B cell (primary cell): Measurements from ENCODE around the gene ACOT4. TPM values are rescaled to one million over a fixed set of nuclear protein-coding genes. Genes with fewer than 3 reads are reported as not detected.

Source experiments
- ATAC-seq: fragments of 200-7000 bp; cut with Tn5 transposase; one replicate; pipeline ENCODE4 v1.10.0; 2021; ENCODE audit warnings: low read depth, mild to moderate bottlenecking, moderate number of reproducible peaks, moderate library complexity
- CTCF ChIA-PET: fragments of 350-600 bp; sonication (Branson Sonifier 250); formaldehyde crosslinking; loops from one replicate; lab custom pipeline; 2021; ENCODE audit warnings: antibody characterized with exemption, inconsistent platforms; lab: Charles Lee
- POLR2A ChIA-PET: fragments of 350-600 bp; sonication (Branson Sonifier 250); formaldehyde crosslinking; loops from one replicate; lab custom pipeline; 2021; ENCODE audit warnings: antibody characterized with exemption; lab: Charles Lee
- DNase-seq: peaks from one replicate; pipeline ENCODE4 v3.0.0; 2013
- H2AFZ ChIP-seq: 2 replicates; pipeline ENCODE4 v1.6.1; 2012; ENCODE audit warnings: mild to moderate bottlenecking, low read depth, low read length; ENCODE audit not compliant: insufficient read depth, poor library complexity, severe bottlenecking
- H3K27ac ChIP-seq, 2 donors: 1 replicate in 1 of 2; 2 replicates in 1 of 2; pipeline ENCODE4 v1.5.1; 2012 to 2013; ENCODE audit warnings: low read length in 2 of 2, mild to moderate bottlenecking in 2 of 2, moderate library complexity in 1 of 2
- H3K27me3 ChIP-seq, 4 experiments: fragments of 200-600 bp in 1 of 4; sonication (generic) in 1 of 4; replicated peaks in 1 of 4; 1 replicate in 2 of 4; 2 replicates in 2 of 4; pipeline versions ENCODE4 v1.6.1 to v1.7.0; 2013 to 2016; ENCODE audit warnings: low read length in 3 of 4, mild to moderate bottlenecking in 2 of 4, mixed read lengths in 1 of 4, moderate library complexity in 1 of 4; ENCODE audit not compliant: insufficient read depth in 4 of 4, control insufficient read depth in 3 of 4; ENCODE audit errors: control extremely low read depth in 1 of 4
- H3K36me3 ChIP-seq, 2 experiments: replicated peaks in 1 of 2; 1 replicate in 1 of 2; 2 replicates in 1 of 2; pipeline versions ENCODE4 v1.6.1 to v1.7.1; 2013; ENCODE audit warnings: low read length in 1 of 2; ENCODE audit not compliant: insufficient read depth in 2 of 2, control insufficient read depth in 1 of 2; ENCODE audit errors: control extremely low read depth in 1 of 2, extremely low read depth in 1 of 2
- H3K4me1 ChIP-seq, 2 donors: fragments of 200-600 bp in 1 of 2; sonication (generic) in 1 of 2; 1 replicate in 1 of 2; 2 replicates in 1 of 2; pipeline versions ENCODE4 v1.5.1 to v1.6.1; 2013 to 2017; ENCODE audit warnings: low read length in 2 of 2; ENCODE audit not compliant: control insufficient read depth in 2 of 2, insufficient read depth in 2 of 2
- H3K4me2 ChIP-seq: replicated peaks from 2 replicates; pipeline ENCODE3; 2012; ENCODE audit warnings: mild to moderate bottlenecking, low read depth, low read length; ENCODE audit not compliant: poor library complexity, severe bottlenecking
- H3K4me3 ChIP-seq, 5 experiments: fragments of 200-600 bp in 1 of 5; sonication (generic) in 1 of 5; 1 replicate in 3 of 5; 2 replicates in 2 of 5; pipeline versions ENCODE4 v1.5.1 to v1.7.0; 2011 to 2016; ENCODE audit warnings: low read length in 4 of 5, mild to moderate bottlenecking in 4 of 5, low read depth in 2 of 5, control low read depth in 1 of 5, moderate library complexity in 1 of 5; ENCODE audit not compliant: insufficient read depth in 1 of 5; ENCODE audit errors: control extremely low read depth in 1 of 5, extremely low read depth in 1 of 5
- H3K79me2 ChIP-seq: fragments of 200-600 bp; sonication (generic); one replicate; pipeline ENCODE4 v1.6.0; 2016; ENCODE audit warnings: low read length; ENCODE audit not compliant: control insufficient read depth, insufficient read depth
- H3K9ac ChIP-seq: fragments of 200-600 bp; sonication (generic); 2 replicates; pipeline ENCODE4 v1.6.1; 2017; ENCODE audit warnings: mild to moderate bottlenecking, low read length, moderate library complexity
- H3K9me3 ChIP-seq, 3 donors: one replicate each; pipeline versions ENCODE4 v1.6.1 to v1.7.1; 2013; ENCODE audit warnings: low read length in 2 of 3; ENCODE audit not compliant: control insufficient read depth in 2 of 3, insufficient read depth in 1 of 3; ENCODE audit errors: control extremely low read depth in 1 of 3
- H4K20me1 ChIP-seq: 2 replicates; pipeline ENCODE4 v1.6.0; 2012; ENCODE audit warnings: mild to moderate bottlenecking, low read length; ENCODE audit not compliant: insufficient read depth, control insufficient read depth, poor library complexity, severe bottlenecking
- H3K27ac Mint-ChIP-seq: one replicate; pipeline ENCODE4 v1.8.0; 2021; ENCODE audit warnings: mixed read lengths
- H3K27me3 Mint-ChIP-seq: one replicate; pipeline ENCODE4 v1.8.0; 2021; ENCODE audit warnings: mixed read lengths
- H3K4me1 Mint-ChIP-seq: one replicate; pipeline ENCODE4 v1.8.0; 2021; ENCODE audit warnings: mixed read lengths
- H3K4me3 Mint-ChIP-seq: one replicate; pipeline ENCODE4 v1.8.0; 2021; ENCODE audit warnings: mixed read lengths
- H3K9me3 Mint-ChIP-seq: one replicate; pipeline ENCODE4 v1.8.0; 2022; ENCODE audit warnings: mixed read lengths; ENCODE audit not compliant: insufficient read depth
- CTCF ChIP-seq: fragments of 200-600 bp; IDR thresholded peaks from one replicate; pipeline ENCODE4 v1.8.0; 2022; ENCODE audit warnings: antibody characterized with exemption, mild to moderate bottlenecking
- EZH2 ChIP-seq: IDR thresholded peaks from 2 replicates; pipeline ENCODE4 v1.6.1; 2012; ENCODE audit warnings: borderline replicate concordance, low read depth, mild to moderate bottlenecking, moderate library complexity, low read length; ENCODE audit not compliant: insufficient read depth, poor library complexity, severe bottlenecking
- WGBS: methylation state at CpG from one replicate; pipeline ENCODE4 v1.1.5; 2013; ENCODE audit warnings: missing lambda C conversion rate; ENCODE audit not compliant: insufficient coverage; 5-methylcytosine and 5-hydroxymethylcytosine counted together
- intact Hi-C: fragments of 100-400 bp; cut with micrococcal nuclease; formaldehyde crosslinking; loops from one replicate; pipeline ENCODE4 v1.10.0; 2022
- polyA plus RNA-seq: library from polyadenylated mRNA; depleted of rRNA; stranded (reverse); fragments of >200 nt; gene quantifications from 2 replicates; pipeline ENCODE4 v1.2.3, GENCODE V29; 2012
- total RNA-seq, 2 donors: library from RNA; stranded (reverse); fragments of 120-200 nt in 1 of 2; gene quantifications; 1 replicate in 1 of 2; 2 replicates in 1 of 2; pipeline versions ENCODE4 v1.2.3 to v1.2.4, GENCODE V29; 2013 to 2022

ACOT4 gene
- total and polyA plus RNA-seq, 2 donors (not counting 1 experiment from before 2014, with no cell fraction given): 0.19 to 0.42 TPM

- ATAC-seq (no peak), DNase-seq (no peak)
- Histone ChIP-seq H3K4me3 (no peak overlapping the region), H3K79me2 (no peaks in the 10 kb centered on the region), H3K27me3 (peaks cover 0 to 2% (median 0%) of the 10 kb centered on the region in 4 experiments), H3K9ac (no peak overlapping the region), H4K20me1 (no peaks in the 10 kb centered on the region), H3K4me1 (no peaks in the 10 kb centered on the region), H3K36me3 (no peaks in the 10 kb centered on the region), H2AFZ (no peak overlapping the region), H3K9me3 (peaks cover 0 to 3% (median 0%) of the 10 kb centered on the region in 3 donors), H3K4me2 (no peak overlapping the region), H3K27ac (no peak overlapping the region)
- H3K27me3 Mint-ChIP-seq: peaks cover 19% of the 10 kb centered on the region
- WGBS: 100% methylated on average over 1 of the region's 3 CpGs
- intact Hi-C loops: no loop called here
- no peak overlapping the region for H3K27ac Mint-ChIP-seq
- H3K9me3 Mint-ChIP-seq: no peaks in the 10 kb centered on the region
- ChIA-PET POLR2A (no interaction called here), CTCF (no interaction called here)
- no peak for TF ChIP-seq CTCF
- no peak for TF ChIP-seq EZH2
- no peaks in the 10 kb centered on the region for H3K4me1 Mint-ChIP-seq
- H3K4me3 Mint-ChIP-seq: no peak overlapping the region
These were observed 11.3 kb downstream of the ACOT4 start for GRCh38 chr14:73602994-73603393.

GRCh38 chr14:73606271-73606670 lies 14.6 kb downstream of the ACOT4 start:
- no CpG with 5 or more reads among the region's 3 CpGs for WGBS
- ATAC-seq: no peak

More at GRCh38 chr14:73606271-73606670, 14.6 kb downstream of the ACOT4 start:
- Histone ChIP-seq H2AFZ (no peak overlapping the region), H3K9me3 (peaks cover 0 to 8% (median 0%) of the 10 kb centered on the region in 3 donors), H3K4me2 (no peak overlapping the region), H3K27me3 (peaks cover 0 to 2% (median 0%) of the 10 kb centered on the region in 4 experiments), H3K27ac (no peak overlapping the region), H3K79me2 (no peaks in the 10 kb centered on the region), H3K4me1 (no peaks in the 10 kb centered on the region), H3K9ac (no peak overlapping the region), H3K36me3 (no peaks in the 10 kb centered on the region), H3K4me3 (no peak overlapping the region), H4K20me1 (no peaks in the 10 kb centered on the region)
- TF ChIP-seq CTCF (no peak), EZH2 (no peak)
- no peaks in the 10 kb centered on the region for H3K9me3 Mint-ChIP-seq
- H3K27ac Mint-ChIP-seq: no peak overlapping the region
- DNase-seq: no peak
- ChIA-PET POLR2A (interaction anchor here (0.6 kb wide), 1 partner anchor 37 kb away, joined by 3 read pairs; no protein-coding TSS in a partner anchor), CTCF (no interaction called here)
- intact Hi-C loops: no loop called here
- no peaks in the 10 kb centered on the region for H3K4me1 Mint-ChIP-seq
- no peak overlapping the region for H3K4me3 Mint-ChIP-seq
- H3K27me3 Mint-ChIP-seq: peaks cover 17% of the 10 kb centered on the region
